NT2/D1 (cell line): ENCODE data around the gene ZNF576.

ENCODE experiments used
- SUZ12 ChIP-seq: IDR thresholded peaks from 2 replicates; pipeline ENCODE4 v1.6.1; 2011; ENCODE audit not compliant: insufficient read length, insufficient read depth; ENCODE audit errors: extremely low read depth
- YY1 ChIP-seq: IDR thresholded peaks from 2 replicates; pipeline ENCODE4 v1.6.1; 2011; ENCODE audit not compliant: insufficient read length, insufficient read depth
- ZNF274 ChIP-seq: IDR thresholded peaks from 2 replicates; pipeline ENCODE4 v1.6.1; 2011; ENCODE audit warnings: mild to moderate bottlenecking, low read depth, low read length

- TF ChIP-seq YY1 = no peak
- no peak for TF ChIP-seq ZNF274
- no peak for TF ChIP-seq SUZ12
These were observed 26.1 kb upstream of the ZNF576 start for GRCh38 chr19:43570174-43570791.
